ENCODE data around the gene TBC1D16.

- TF ChIP-seq, protein P1, sequence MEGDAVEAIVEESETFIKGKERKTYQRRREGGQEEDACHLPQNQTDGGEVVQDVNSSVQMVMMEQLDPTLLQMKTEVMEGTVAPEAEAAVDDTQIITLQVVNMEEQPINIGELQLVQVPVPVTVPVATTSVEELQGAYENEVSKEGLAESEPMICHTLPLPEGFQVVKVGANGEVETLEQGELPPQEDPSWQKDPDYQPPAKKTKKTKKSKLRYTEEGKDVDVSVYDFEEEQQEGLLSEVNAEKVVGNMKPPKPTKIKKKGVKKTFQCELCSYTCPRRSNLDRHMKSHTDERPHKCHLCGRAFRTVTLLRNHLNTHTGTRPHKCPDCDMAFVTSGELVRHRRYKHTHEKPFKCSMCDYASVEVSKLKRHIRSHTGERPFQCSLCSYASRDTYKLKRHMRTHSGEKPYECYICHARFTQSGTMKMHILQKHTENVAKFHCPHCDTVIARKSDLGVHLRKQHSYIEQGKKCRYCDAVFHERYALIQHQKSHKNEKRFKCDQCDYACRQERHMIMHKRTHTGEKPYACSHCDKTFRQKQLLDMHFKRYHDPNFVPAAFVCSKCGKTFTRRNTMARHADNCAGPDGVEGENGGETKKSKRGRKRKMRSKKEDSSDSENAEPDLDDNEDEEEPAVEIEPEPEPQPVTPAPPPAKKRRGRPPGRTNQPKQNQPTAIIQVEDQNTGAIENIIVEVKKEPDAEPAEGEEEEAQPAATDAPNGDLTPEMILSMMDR (IDR thresholded peaks at IDR 0.05; ENCODE audit: low read depth, low read length) = no peak
- no peak for TF ChIP-seq POLR2A (IDR thresholded peaks at IDR 0.05; ENCODE audit: extremely low read depth, insufficient read length)
- TF ChIP-seq MAX (IDR thresholded peaks at IDR 0.05; ENCODE audit: low read depth, low read length) = no peak
These were observed 65.8 kb downstream of the TBC1D16 start for GRCh38 chr17:79969906-79970305.
